HepG2 (cell line): Measurements from ENCODE around the gene CLDN24. TPM values are rescaled to one million over a fixed set of nuclear protein-coding genes. Genes with fewer than 3 reads are reported as not detected.

Experiments used
- ATAC-seq: fragments of 200-7000 bp; cut with Tn5 transposase; 3 replicates; pipeline ENCODE4 v1.9.1; 2020; ENCODE audit warnings: mild to moderate bottlenecking, moderate library complexity
- BruUV-seq: library from RNA; stranded (reverse); fragments of 400-500 nt; replicated peaks from 2 replicates; lab custom pipeline; 2021; lab: Mats Ljungman, UMichigan
- CTCF ChIA-PET: fragments of 300-600 bp; formaldehyde crosslinking; extraction: SDS; loops from one replicate; lab custom pipeline; 2021; ENCODE audit warnings: low total read pairs, inconsistent platforms, low intra/inter-chr PET ratio; lab: Yijun Ruan, JAX
- POLR2A ChIA-PET: fragments of 350-600 bp; sonication (Branson Sonifier 250); formaldehyde crosslinking; loops from one replicate; lab custom pipeline; 2020; ENCODE audit warnings: antibody characterized with exemption, inconsistent platforms; lab: Yijun Ruan, JAX
- DNase-seq: peaks from one replicate; pipeline ENCODE4 v3.0.0-alpha.2; 2015; ENCODE audit warnings: low spot score
- FAIRE-seq: peaks from 3 replicates; lab custom pipeline; 2011; peaks lifted over from hg19 to GRCh38; lab: Jason Lieb, UNC
- H2AFZ ChIP-seq: one replicate; pipeline ENCODE4 v1.6.1; 2011; ENCODE audit warnings: low read length, inconsistent platforms
- H3K27ac ChIP-seq: fragments of 300-600 bp; 3 replicates; pipeline ENCODE4 v1.8.0; 2011; ENCODE audit warnings: mixed run types, mild to moderate bottlenecking, mixed read lengths, low read length, inconsistent platforms; ENCODE audit not compliant: insufficient read depth; ENCODE audit errors: extremely low read length
- H3K27me3 ChIP-seq, 2 experiments: fragments of 200-600 bp in 1 of 2; 2 replicates in 1 of 2; 3 replicates in 1 of 2; pipeline versions ENCODE4 v1.6.0 to v1.8.0; 2011; ENCODE audit warnings: low read length in 2 of 2, mild to moderate bottlenecking in 2 of 2, moderate library complexity in 2 of 2, inconsistent platforms in 1 of 2; ENCODE audit not compliant: insufficient read depth in 2 of 2, control insufficient read depth in 1 of 2
- H3K36me3 ChIP-seq, 2 experiments: fragments of 200-600 bp in 1 of 2; replicated peaks in 1 of 2; 2 replicates in 1 of 2; 3 replicates in 1 of 2; pipeline versions ENCODE4 v1.5.1 to v1.8.0; 2011; ENCODE audit warnings: low read length in 2 of 2, inconsistent platforms in 1 of 2; ENCODE audit not compliant: insufficient read depth in 2 of 2, control insufficient read depth in 1 of 2
- H3K4me1 ChIP-seq: 2 replicates; pipeline ENCODE4 v1.5.1; 2012; ENCODE audit warnings: low read length, inconsistent platforms; ENCODE audit not compliant: insufficient read depth
- H3K4me2 ChIP-seq: 2 replicates; pipeline ENCODE4 v1.6.0; 2011; ENCODE audit warnings: low read depth, low read length, inconsistent platforms
- H3K4me3 ChIP-seq, 3 experiments: fragments of 200-600 bp in 1 of 3; sonication (generic), shearing (Covaris generic) in 1 of 3; replicated peaks in 1 of 3; 2 replicates each; pipeline ENCODE4 v1.5.1; 2011 to 2016; ENCODE audit warnings: low read length in 3 of 3, inconsistent platforms in 2 of 3, low read depth in 2 of 3, mild to moderate bottlenecking in 2 of 3, control low read depth in 1 of 3, mixed read lengths in 1 of 3; ENCODE audit not compliant: insufficient read depth in 1 of 3
- H3K79me2 ChIP-seq: one replicate; pipeline ENCODE4 v1.6.1; 2011; ENCODE audit warnings: low read length, inconsistent platforms; ENCODE audit not compliant: insufficient read depth
- H3K9ac ChIP-seq: 2 replicates; pipeline ENCODE4 v1.6.0; 2011; ENCODE audit warnings: mild to moderate bottlenecking, low read depth, low read length, inconsistent platforms; ENCODE audit not compliant: insufficient read depth
- H3K9me3 ChIP-seq: 2 replicates; pipeline ENCODE4 v1.5.1; 2012; ENCODE audit warnings: mild to moderate bottlenecking, low read length
- H4K20me1 ChIP-seq: 2 replicates; pipeline ENCODE4 v1.6.0; 2011; ENCODE audit warnings: inconsistent platforms, mild to moderate bottlenecking, low read length, moderate library complexity; ENCODE audit not compliant: insufficient read depth
- AKAP8 ChIP-seq: sonication (generic); formaldehyde crosslinking; IDR thresholded peaks from 2 replicates; pipeline ENCODE4 v1.5.1; 2020; ENCODE audit warnings: mild to moderate bottlenecking, missing genetic modification reagents
- ARID2 ChIP-seq: sonication (generic); formaldehyde crosslinking; IDR thresholded peaks from 2 replicates; pipeline ENCODE4 v1.8.1; 2022; ENCODE audit warnings: mild to moderate bottlenecking, missing genetic modification reagents, borderline replicate concordance
- CHD2 ChIP-seq: IDR thresholded peaks from 2 replicates; pipeline ENCODE4 v1.6.1; 2011; ENCODE audit warnings: low read depth, low read length, improper control_type of control experiment
- HOMEZ ChIP-seq: IDR thresholded peaks from 2 replicates; pipeline ENCODE4 v1.6.1; 2016; ENCODE audit warnings: low read depth
- NPAS2 ChIP-seq: sonication (generic); formaldehyde crosslinking; IDR thresholded peaks from 2 replicates; pipeline ENCODE4 v1.8.0; 2022; ENCODE audit warnings: mild to moderate bottlenecking, missing genetic modification reagents, borderline replicate concordance
- TFE3 ChIP-seq: IDR thresholded peaks from 2 replicates; pipeline ENCODE4 v1.6.1; 2016
- TRIM22 ChIP-seq: fragments of 450-650 bp; IDR thresholded peaks from 2 replicates; pipeline ENCODE4 v1.6.1; 2017
- ZBTB39 ChIP-seq: sonication (generic); formaldehyde crosslinking; IDR thresholded peaks from 2 replicates; pipeline ENCODE4 v1.5.0; 2020; ENCODE audit warnings: missing genetic modification reagents
- ZC3H4 ChIP-seq: sonication (generic); formaldehyde crosslinking; IDR thresholded peaks from 2 replicates; pipeline ENCODE4 v1.4.0; 2020; ENCODE audit warnings: missing genetic modification reagents, borderline replicate concordance
- ZMYM3 ChIP-seq: sonication (generic); formaldehyde crosslinking; IDR thresholded peaks from 2 replicates; pipeline ENCODE4 v1.5.1; 2020; ENCODE audit warnings: mild to moderate bottlenecking, missing genetic modification reagents
- ZNF484 ChIP-seq: sonication (generic); formaldehyde crosslinking; IDR thresholded peaks from 2 replicates; pipeline ENCODE4 v1.5.1; 2020; ENCODE audit warnings: mild to moderate bottlenecking, low read depth, missing genetic modification reagents, borderline replicate concordance
- ZNF563 ChIP-seq: sonication (generic); formaldehyde crosslinking; IDR thresholded peaks from 2 replicates; pipeline ENCODE4 v1.8.0; 2022; ENCODE audit warnings: mild to moderate bottlenecking, moderate library complexity, missing genetic modification reagents
- WGBS: methylation state at CpG from one replicate; pipeline ENCODE4 v1.1.6; 2017; ENCODE audit warnings: low lambda C conversion rate; 5-methylcytosine and 5-hydroxymethylcytosine counted together
- in situ Hi-C: cut with HindIII; loops from 2 replicates; pipeline ENCODE4 v1.10.0; 2017; ENCODE audit warnings: low pct_unique_long_range_greater_than_20kb; ENCODE audit not compliant: extremely low pct_ligation_motif_present
- intact Hi-C: fragments of 100-400 bp; cut with micrococcal nuclease; formaldehyde crosslinking; loops from one replicate; pipeline ENCODE4 v1.10.0; 2022; ENCODE audit not compliant: unreplicated experiment
- polyA plus RNA-seq, 8 experiments: library from polyadenylated mRNA; depleted of rRNA in 3 of 8; stranded (reverse) in 7 of 8; unstranded in 1 of 8; fragments of >200 nt; fragmentation: Illumina TruSeq in 4 of 8; extraction: Trizol in 4 of 8; gene quantifications; 2 replicates each; pipeline versions ENCODE4 v1.2.1 to v1.2.3, GENCODE V29; 2011 to 2016; ENCODE audit warnings: low read depth in 4 of 8, missing spikeins in 1 of 8, mixed read lengths in 1 of 8; ENCODE audit not compliant: insufficient read depth in 1 of 8
- total RNA-seq, 5 experiments: library from RNA; depleted of rRNA; stranded (reverse); fragments of >200 nt; fragmentation: Illumina TruSeq; extraction: Trizol; gene quantifications; 2 replicates each; pipeline ENCODE4 v1.2.3, GENCODE V29; 2016; ENCODE audit warnings: low read depth in 1 of 5

CLDN24 gene
- total and polyA plus RNA-seq, 2 of the 13 experiments (the other 11 are each of a cell fraction or from before 2014, with no cell fraction given), result not detected

GRCh38 chr4:183370786-183371185, 48.6 kb upstream of the CLDN24 start:
- H3K4me3 ChIP-seq, result no peak overlapping the region
- H3K4me2 ChIP-seq, result no peak overlapping the region
- H3K79me2 ChIP-seq, result no peaks in the 10 kb centered on the region
- POLR2A ChIA-PET, result no interaction called here
- H4K20me1 ChIP-seq, result no peaks in the 10 kb centered on the region
- H3K27me3 ChIP-seq, result no peaks in the 10 kb centered on the region; a peak in 1 of 5 replicates
- TF ChIP-seq ZNF484 (CRISPR knock-in tag) (no peak), ZBTB39 (CRISPR knock-in tag) (no peak), NPAS2 (CRISPR knock-in tag) (no peak), ZC3H4 (CRISPR knock-in tag) (no peak), ZNF563 (CRISPR knock-in tag) (no peak), AKAP8 (no peak), ARID2 (CRISPR knock-in tag) (no peak), HOMEZ (CRISPR knock-in tag) (no peak), TFE3 (CRISPR knock-in tag) (no peak), TRIM22 (no peak), ZMYM3 (CRISPR knock-in tag) (no peak), CHD2 (no peak)
- TF ChIP-seq, all 625 proteins: peak for 0
- Histone ChIP-seq H3K27ac (no peak overlapping the region), H3K36me3 (no peaks in the 10 kb centered on the region), H3K9me3 (peaks cover 7% of the 10 kb centered on the region; the same call in 1 of the 2 replicates), H3K4me1 (peaks cover 4% of the 10 kb centered on the region), H2AFZ (no peak overlapping the region), H3K9ac (no peak overlapping the region)
- ATAC-seq, result no peak
- no peak for DNase-seq
- 55% methylated on average over 12 of the region's 12 CpGs for WGBS
- CTCF ChIA-PET, result no interaction called here
- FAIRE-seq, result no peak
- BruUV-seq, result no TSS peak
- in situ Hi-C loops (no loop called here), intact Hi-C loops (no loop called here)
